ENCODE measurements around the gene SERF2.
"Not testable (repeated sequence)": the region's sequence is repeated elsewhere in the genome, so short reads cannot be mapped to it uniquely, and the experiment has no call there.

SERF2 gene

GRCh38 chr15:43830691-43831275 lies 38.7 kb downstream of the SERF2 start:
- not testable (repeated sequence) for DNase-seq

GRCh38 chr15:43831519-43832052 lies 39.5 kb downstream of the SERF2 start:
- DNase-seq: not testable (repeated sequence)

GRCh38 chr15:43832485-43832884 lies 40.4 kb downstream of the SERF2 start:
- DNase-seq: not testable (repeated sequence)

DNA sequence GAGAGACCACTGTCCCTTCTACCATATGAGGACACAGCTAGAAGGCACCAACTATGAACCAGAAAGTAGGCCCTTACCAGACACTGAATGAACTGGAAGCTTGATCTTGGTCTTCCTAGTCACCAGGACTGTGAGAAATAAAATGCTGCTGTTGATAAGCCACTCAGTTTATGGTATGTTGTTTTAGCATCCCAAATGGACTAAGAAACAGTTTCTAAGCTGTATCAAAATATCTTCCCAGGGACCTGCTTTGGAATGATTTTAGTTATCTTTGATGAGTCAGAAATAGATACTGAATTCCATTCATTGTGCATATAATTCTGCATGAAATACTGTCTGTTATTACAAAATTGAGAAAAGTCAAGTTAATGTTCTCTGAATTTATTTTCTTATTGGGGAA lies 53.3 kb downstream of the SERF2 start:
- DNase-seq: no peak

Data from DMS 273 treated with DMSO at 0.1 percent for 48 hours (cell line).